Measurements from ENCODE around the gene RAB34. TPM values are rescaled to one million over a fixed set of nuclear protein-coding genes. Genes with fewer than 3 reads are reported as not detected.
A peak's percentile ranks its signal among the peaks of the same experiment; 100 is the strongest.
"Not testable (repeated sequence)": the region's sequence is repeated elsewhere in the genome, so short reads cannot be mapped to it uniquely, and the experiment has no call there.

Gene RAB34
- total and polyA plus RNA-seq, 4 donors: 107 to 303 (median 124) TPM

- no peak for ATAC-seq (ENCODE audit: low FRiP score)
- Histone ChIP-seq H3K4me3 (ENCODE audit: low read length in 2 of 2) (no peak overlapping the region), H3K36me3 (ENCODE audit: control insufficient read depth in 1 of 2, insufficient read depth in 2 of 2, low read length in 1 of 2) (no peaks in the 10 kb centered on the region), H3K4me1 (ENCODE audit: control insufficient read depth in 1 of 2, insufficient read depth in 2 of 2, low read length in 2 of 2) (no peaks in the 10 kb centered on the region), H3K27me3 (ENCODE audit: control insufficient read depth in 1 of 2, insufficient read depth in 2 of 2, low read length in 1 of 2) (no peaks in the 10 kb centered on the region), H3K27ac (ENCODE audit: low read depth in 1 of 2, low read length in 2 of 2) (no peak overlapping the region), H3K9me3 (ENCODE audit: control insufficient read depth, low read length) (no peaks in the 10 kb centered on the region)
- DNase-seq: no peak
- WGBS, 2 donors: 77 to 82% methylated on average over 19 of the region's 19 CpGs
- intact Hi-C loops (cut with DNase I): no loop called here
Observed at GRCh38 chr17:28741358-28742349, 24.0 kb upstream of the RAB34 start.

- Histone ChIP-seq H3K9me3 (ENCODE audit: control insufficient read depth, low read length) (no peaks in the 10 kb centered on the region), H3K4me3 (ENCODE audit: low read length in 2 of 2) (no peak overlapping the region), H3K36me3 (ENCODE audit: control insufficient read depth in 1 of 2, insufficient read depth in 2 of 2, low read length in 1 of 2) (no peaks in the 10 kb centered on the region), H3K4me1 (ENCODE audit: control insufficient read depth in 1 of 2, insufficient read depth in 2 of 2, low read length in 2 of 2) (no peaks in the 10 kb centered on the region), H3K27me3 (ENCODE audit: control insufficient read depth in 1 of 2, insufficient read depth in 2 of 2, low read length in 1 of 2) (no peaks in the 10 kb centered on the region), H3K27ac (ENCODE audit: low read depth in 1 of 2, low read length in 2 of 2) (no peak overlapping the region)
- WGBS, 2 donors: 86% methylated on average over 10 of the region's 10 CpGs
- intact Hi-C loops (cut with DNase I): no loop called here
- ATAC-seq (ENCODE audit: low FRiP score): no peak
- peak in 1 of 2 donors; percentile 51 for DNase-seq
Observed at GRCh38 chr17:28740406-28741357, 23.0 kb upstream of the RAB34 start.

GRCh38 chr17:28738680-28739384 lies 21.2 kb upstream of the RAB34 start:
- H3K4me1 ChIP-seq (ENCODE audit: control insufficient read depth in 1 of 2, insufficient read depth in 2 of 2, low read length in 2 of 2): no peaks in the 10 kb centered on the region
- H3K4me3 ChIP-seq (ENCODE audit: low read length in 2 of 2): no peak overlapping the region
- no peaks in the 10 kb centered on the region for H3K36me3 ChIP-seq (ENCODE audit: control insufficient read depth in 1 of 2, insufficient read depth in 2 of 2, low read length in 1 of 2)
- no peaks in the 10 kb centered on the region for H3K9me3 ChIP-seq (ENCODE audit: control insufficient read depth, low read length)
- DNase-seq (no peak), ATAC-seq (ENCODE audit: low FRiP score) (no peak)
- intact Hi-C loops (cut with DNase I): no loop called here
- no peak overlapping the region for H3K27ac ChIP-seq (ENCODE audit: low read depth in 1 of 2, low read length in 2 of 2)
- no peaks in the 10 kb centered on the region for H3K27me3 ChIP-seq (ENCODE audit: control insufficient read depth in 1 of 2, insufficient read depth in 2 of 2, low read length in 1 of 2)
- 91 to 94% methylated on average over 10 of the region's 10 CpGs for WGBS, 2 donors

- DNase-seq (no peak), ATAC-seq (ENCODE audit: low FRiP score) (no peak)
- WGBS, 2 donors: 90 to 93% methylated on average over 22 of the region's 22 CpGs
- Histone ChIP-seq H3K27me3 (ENCODE audit: control insufficient read depth in 1 of 2, insufficient read depth in 2 of 2, low read length in 1 of 2) (no peaks in the 10 kb centered on the region), H3K4me1 (ENCODE audit: control insufficient read depth in 1 of 2, insufficient read depth in 2 of 2, low read length in 2 of 2) (no peaks in the 10 kb centered on the region), H3K27ac (ENCODE audit: low read depth in 1 of 2, low read length in 2 of 2) (no peak overlapping the region), H3K4me3 (ENCODE audit: low read length in 2 of 2) (no peak overlapping the region), H3K9me3 (ENCODE audit: control insufficient read depth, low read length) (no peaks in the 10 kb centered on the region), H3K36me3 (ENCODE audit: control insufficient read depth in 1 of 2, insufficient read depth in 2 of 2, low read length in 1 of 2) (no peaks in the 10 kb centered on the region)
- intact Hi-C loops (cut with DNase I): no loop called here
Observed at GRCh38 chr17:28737770-28738679, 20.4 kb upstream of the RAB34 start.

- no peak for ATAC-seq (ENCODE audit: low FRiP score)
- Histone ChIP-seq H3K27me3 (ENCODE audit: control insufficient read depth in 1 of 2, insufficient read depth in 2 of 2, low read length in 1 of 2) (no peaks in the 10 kb centered on the region), H3K36me3 (ENCODE audit: control insufficient read depth in 1 of 2, insufficient read depth in 2 of 2, low read length in 1 of 2) (no peaks in the 10 kb centered on the region), H3K9me3 (ENCODE audit: control insufficient read depth, low read length) (no peaks in the 10 kb centered on the region), H3K4me1 (ENCODE audit: control insufficient read depth in 1 of 2, insufficient read depth in 2 of 2, low read length in 2 of 2) (no peaks in the 10 kb centered on the region), H3K27ac (ENCODE audit: low read depth in 1 of 2, low read length in 2 of 2) (no peak overlapping the region), H3K4me3 (ENCODE audit: low read length in 2 of 2) (no peak overlapping the region)
- DNase-seq: no peak
- WGBS, 2 donors: 95 to 97% methylated on average over 12 of the region's 12 CpGs
- intact Hi-C loops (cut with DNase I): no loop called here
Observed at GRCh38 chr17:28737316-28737715, 19.6 kb upstream of the RAB34 start.

GRCh38 chr17:28735913-28736769 lies 18.5 kb upstream of the RAB34 start:
- H3K27me3 ChIP-seq (ENCODE audit: control insufficient read depth in 1 of 2, insufficient read depth in 2 of 2, low read length in 1 of 2); ATAC-seq (ENCODE audit: low FRiP score); H3K4me1 ChIP-seq (ENCODE audit: control insufficient read depth in 1 of 2, insufficient read depth in 2 of 2, low read length in 2 of 2); H3K27ac ChIP-seq (ENCODE audit: low read depth in 1 of 2, low read length in 2 of 2); DNase-seq; H3K36me3 ChIP-seq (ENCODE audit: control insufficient read depth in 1 of 2, insufficient read depth in 2 of 2, low read length in 1 of 2); H3K9me3 ChIP-seq (ENCODE audit: control insufficient read depth, low read length); H3K4me3 ChIP-seq (ENCODE audit: low read length in 2 of 2); intact Hi-C loops (cut with DNase I): not testable (repeated sequence)
- 86 to 90% methylated on average over 3 to 5 of the region's 8 CpGs for whole genome bisulfite sequencing, 2 donors

GRCh38 chr17:28735242-28735722 lies 17.6 kb upstream of the RAB34 start:
- Histone ChIP-seq H3K36me3 (ENCODE audit: control insufficient read depth in 1 of 2, insufficient read depth in 2 of 2, low read length in 1 of 2) (no peaks in the 10 kb centered on the region), H3K9me3 (ENCODE audit: control insufficient read depth, low read length) (no peaks in the 10 kb centered on the region), H3K4me1 (ENCODE audit: control insufficient read depth in 1 of 2, insufficient read depth in 2 of 2, low read length in 2 of 2) (no peaks in the 10 kb centered on the region), H3K4me3 (ENCODE audit: low read length in 2 of 2) (no peak overlapping the region), H3K27me3 (ENCODE audit: control insufficient read depth in 1 of 2, insufficient read depth in 2 of 2, low read length in 1 of 2) (no peaks in the 10 kb centered on the region), H3K27ac (ENCODE audit: low read depth in 1 of 2, low read length in 2 of 2) (no peak overlapping the region)
- DNase-seq: no peak
- ATAC-seq (ENCODE audit: low FRiP score): no peak
- intact Hi-C loops (cut with DNase I): no loop called here
- 80 to 83% methylated on average over 5 of the region's 5 CpGs for WGBS, 2 donors

Data from aorta (tissue), 5 donors.